K562 (cell line): Measurements from ENCODE around the gene CUX1. TPM values are rescaled to one million over a fixed set of nuclear protein-coding genes. Genes with fewer than 3 reads are reported as not detected.

Experiments
- ATAC-seq: fragments of 200-7000 bp; cut with Tn5 transposase; 3 replicates; pipeline ENCODE4 v1.9.1; 2020; ENCODE audit warnings: moderate library complexity
- BruUV-seq: library from RNA; stranded (reverse); fragments of 400-500 nt; replicated peaks from 2 replicates; lab custom pipeline; 2021; lab: Mats Ljungman, UMichigan
- CTCF ChIA-PET: fragments of 300-600 bp; formaldehyde crosslinking; extraction: SDS; loops from one replicate; lab custom pipeline; 2021; ENCODE audit warnings: low intra/inter-chr PET ratio; lab: Yijun Ruan, JAX
- POLR2A ChIA-PET: fragments of 300-600, 350-650 bp; sonication (Branson Sonifier 250); formaldehyde crosslinking; extraction: SDS; loops from one replicate; lab custom pipeline; 2021; ENCODE audit warnings: antibody characterized with exemption, inconsistent platforms; lab: Yijun Ruan, JAX
- DNase-seq, 4 experiments: peaks; one replicate each; pipeline versions ENCODE4 v3.0.0 to v3.0.0-alpha.2; 2011 to 2018; ENCODE audit warnings: low spot score in 3 of 4, mixed read lengths in 3 of 4; ENCODE audit errors: extremely low read depth in 1 of 4
- FAIRE-seq: peaks from 2 replicates; lab custom pipeline; 2011; peaks lifted over from hg19 to GRCh38; lab: Jason Lieb, UNC
- H2AFZ ChIP-seq: 2 replicates; pipeline ENCODE4 v1.6.0; 2011; ENCODE audit warnings: low read depth, low read length, control low read depth, inconsistent platforms
- H3K27ac ChIP-seq: fragments of 200-600 bp; 3 replicates; pipeline ENCODE4 v1.8.0; 2011; ENCODE audit warnings: low read depth, mild to moderate bottlenecking, control low read depth, inconsistent platforms, low read length, moderate library complexity, mixed read lengths; ENCODE audit errors: extremely low read depth
- H3K27me3 ChIP-seq, 2 experiments: fragments of 300-600 bp in 1 of 2; 2 replicates in 1 of 2; 3 replicates in 1 of 2; pipeline versions ENCODE4 v1.6.0 to v1.8.0; 2011; ENCODE audit warnings: inconsistent platforms in 2 of 2, low read length in 2 of 2, mild to moderate bottlenecking in 1 of 2, mixed read lengths in 1 of 2, moderate library complexity in 1 of 2; ENCODE audit not compliant: control insufficient read depth in 2 of 2, insufficient read depth in 2 of 2
- H3K36me3 ChIP-seq: fragments of 300-600 bp; 3 replicates; pipeline ENCODE4 v1.8.0; 2011; ENCODE audit warnings: mild to moderate bottlenecking, low read length, inconsistent platforms; ENCODE audit not compliant: control insufficient read depth, insufficient read depth
- H3K4me1 ChIP-seq, 2 experiments: fragments of 200-600 bp in 1 of 2; replicated peaks in 1 of 2; 2 replicates in 1 of 2; 3 replicates in 1 of 2; pipeline versions ENCODE4 v1.5.1 to v1.8.0; 2011; ENCODE audit warnings: inconsistent platforms in 2 of 2, low read length in 2 of 2, mild to moderate bottlenecking in 1 of 2, mixed read lengths in 1 of 2, moderate library complexity in 1 of 2; ENCODE audit not compliant: control insufficient read depth in 2 of 2, insufficient read depth in 2 of 2
- H3K4me2 ChIP-seq: 2 replicates; pipeline ENCODE4 v1.6.1; 2011; ENCODE audit warnings: low read length, control low read depth, inconsistent platforms, mixed read lengths; ENCODE audit not compliant: insufficient read depth
- H3K4me3 ChIP-seq: fragments of 200-600 bp; sonication (generic), shearing (Covaris generic); 2 replicates; pipeline ENCODE4 v1.5.1; 2016; ENCODE audit warnings: control low read depth, inconsistent platforms
- H3K79me2 ChIP-seq: fragments of 200-600 bp; 3 replicates; pipeline ENCODE4 v1.8.0; 2011; ENCODE audit warnings: low read length, inconsistent platforms; ENCODE audit not compliant: control insufficient read depth, insufficient read depth
- H3K9ac ChIP-seq, 2 experiments: 2 replicates each; pipeline versions ENCODE4 v1.6.0 to v1.6.1; 2011; ENCODE audit warnings: low read depth in 2 of 2, low read length in 2 of 2, control low read depth in 1 of 2, inconsistent platforms in 1 of 2, mild to moderate bottlenecking in 1 of 2, mixed read lengths in 1 of 2; ENCODE audit not compliant: insufficient read depth in 1 of 2
- H3K9me1 ChIP-seq: one replicate; pipeline ENCODE4 v1.6.0; 2011; ENCODE audit warnings: inconsistent platforms, mild to moderate bottlenecking, low read length, moderate library complexity; ENCODE audit not compliant: control insufficient read depth, insufficient read depth
- H3K9me3 ChIP-seq: replicated peaks from 2 replicates; pipeline ENCODE4 v1.5.1; 2011; ENCODE audit warnings: low read depth, low read length, inconsistent platforms; ENCODE audit not compliant: control insufficient read depth, insufficient read depth
- H4K20me1 ChIP-seq: replicated peaks from 2 replicates; pipeline ENCODE4 v1.6.1; 2011; ENCODE audit warnings: low read length, inconsistent platforms, mixed read lengths; ENCODE audit not compliant: control insufficient read depth, insufficient read depth
- BRD9 ChIP-seq: fragments of 450-650 bp; IDR thresholded peaks from 2 replicates; pipeline ENCODE4 v1.6.1; 2018; ENCODE audit warnings: low read depth; ENCODE audit not compliant: partially characterized antibody
- ETS2 ChIP-seq: IDR thresholded peaks from 2 replicates; pipeline ENCODE4 v1.6.1; 2016; ENCODE audit warnings: borderline replicate concordance, missing genetic modification characterization, mild to moderate bottlenecking, moderate library complexity, missing compliant biosample characterization; ENCODE audit not compliant: poor library complexity, severe bottlenecking
- HNRNPH1 ChIP-seq: fragments of 200-400 bp; formaldehyde crosslinking; optimal IDR thresholded peaks from 2 replicates; pipeline ENCODE3; 2017; ENCODE audit warnings: low read depth, mild to moderate bottlenecking, low read length, moderate library complexity
- NCOA4 ChIP-seq: fragments of 450-650 bp; IDR thresholded peaks from 2 replicates; pipeline ENCODE4 v1.6.1; 2018; ENCODE audit warnings: mild to moderate bottlenecking; ENCODE audit not compliant: partially characterized antibody
- NR2F6 ChIP-seq: fragments of 450-650 bp; formaldehyde crosslinking; IDR thresholded peaks from 2 replicates; pipeline ENCODE4 v1.4.0; 2020; ENCODE audit warnings: mild to moderate bottlenecking
- SAFB ChIP-seq: fragments of 200-400 bp; formaldehyde crosslinking; IDR thresholded peaks from 2 replicates; pipeline ENCODE4 v1.6.1; 2017; ENCODE audit warnings: low read depth, low read length, borderline replicate concordance
- TAF1 ChIP-seq: IDR thresholded peaks from 2 replicates; pipeline ENCODE4 v1.6.1; 2011; ENCODE audit warnings: mild to moderate bottlenecking, low read length, moderate library complexity; ENCODE audit not compliant: insufficient read depth, control insufficient read depth, severe bottlenecking; ENCODE audit errors: extremely low read depth
- TEAD2 ChIP-seq: fragments of 450-650 bp; IDR thresholded peaks from 2 replicates; pipeline ENCODE4 v1.6.1; 2016; ENCODE audit warnings: missing genetic modification characterization, control low read depth, missing compliant biosample characterization
- WHSC1 ChIP-seq: IDR thresholded peaks from one replicate; pipeline ENCODE4 v1.6.1; 2012; ENCODE audit warnings: low read length, control low read depth, inconsistent platforms
- ZNF175 ChIP-seq: fragments of 200-800 bp; sonication (Bioruptor generic); IDR thresholded peaks from 2 replicates; pipeline ENCODE4 v1.6.1; 2016; ENCODE audit warnings: low read depth, mild to moderate bottlenecking, missing genetic modification characterization, missing compliant biosample characterization
- ZNF212 ChIP-seq: fragments of 450-650 bp; formaldehyde crosslinking; IDR thresholded peaks from 2 replicates; pipeline ENCODE4 v1.4.0; 2020; ENCODE audit warnings: mild to moderate bottlenecking
- WGBS: fragments of 100-300 bp; shearing (Covaris generic); methylation state at CpG from one replicate; pipeline ENCODE4 v1.1.6; 2016; ENCODE audit warnings: low coverage, mixed read lengths; ENCODE audit not compliant: insufficient coverage; ENCODE audit errors: missing lambda C conversion rate; 5-methylcytosine and 5-hydroxymethylcytosine counted together
- in situ Hi-C: fragments of 300-500 bp; cut with MboI; formaldehyde crosslinking; loops from 4 replicates; pipeline ENCODE4 v1.15.0; 2018; ENCODE audit warnings: inconsistent platforms, mixed read lengths
- intact Hi-C: fragments of 100-400 bp; cut with micrococcal nuclease; formaldehyde crosslinking; loops from 2 replicates; pipeline ENCODE4 v1.14.2; 2022
- polyA plus RNA-seq, 8 experiments: library from polyadenylated mRNA; depleted of rRNA in 4 of 8; stranded (reverse) in 5 of 8; unstranded in 3 of 8; fragments of >200 nt; fragmentation: Nextera tagmentation in 2 of 8; fragmentation: Illumina TruSeq in 1 of 8; extraction: Ambion mirVana in 2 of 8; extraction: Trizol in 1 of 8; gene quantifications; 2 replicates each; pipeline versions ENCODE4 v1.2.1 to v1.2.3, GENCODE V29; 2011 to 2014; ENCODE audit warnings: inconsistent platforms in 1 of 8, missing spikeins in 1 of 8
- total RNA-seq, 7 experiments: library from RNA; depleted of rRNA in 6 of 7; stranded (reverse); fragments of >200 nt in 6 of 7; fragmentation: Illumina TruSeq in 2 of 7; extraction: Trizol in 2 of 7; gene quantifications; 2 replicates each; pipeline versions ENCODE4 v1.2.1 to v1.2.3, GENCODE V29; 2011 to 2021; ENCODE audit warnings: low replicate concordance in 1 of 7
- TF ChIP-seq, protein P1 (sequence below): fragments of 200-800 bp; sonication (Bioruptor generic); IDR thresholded peaks from 2 replicates; pipeline ENCODE4 v1.6.1; 2017; ENCODE audit warnings: missing genetic modification characterization, missing compliant biosample characterization

The CUX1 gene
- total and polyA plus RNA-seq, 9 of the 15 experiments (the other 6 are each of a cell fraction or from before 2014, with no cell fraction given): 3.6 to 55.3 (median 25.2) TPM

DNA sequence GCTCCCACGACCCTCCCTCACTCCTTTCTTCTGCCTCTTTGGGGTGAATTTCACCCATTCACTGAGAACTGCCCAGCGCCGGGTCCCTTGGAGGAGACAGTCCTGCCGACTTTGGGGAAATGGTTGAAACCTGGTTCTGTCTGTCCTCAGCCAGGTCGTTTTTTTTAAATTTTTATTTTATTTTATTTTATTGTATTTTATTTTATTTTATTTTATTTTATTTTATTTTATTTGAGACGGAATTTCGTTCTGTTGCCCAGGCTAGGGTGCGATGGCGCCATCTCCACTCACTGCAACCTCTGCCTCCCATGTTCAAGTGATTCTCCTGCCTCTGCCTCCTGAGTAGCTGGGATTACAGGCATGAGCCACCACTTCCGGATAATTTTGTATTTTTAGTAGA, 363.3 kb downstream of the CUX1 start:
- no peak overlapping the region for H3K9ac ChIP-seq
- no peak overlapping the region for H3K27ac ChIP-seq
- H3K9me1 ChIP-seq: no peaks in the 10 kb centered on the region
- no peak overlapping the region for H2AFZ ChIP-seq
- FAIRE-seq: no peak
- H3K4me1 ChIP-seq: no peaks in the 10 kb centered on the region
- POLR2A ChIA-PET: no interaction called here
- no peaks in the 10 kb centered on the region for H4K20me1 ChIP-seq
- TF ChIP-seq NCOA4: no peak
- no peak for TF ChIP-seq BRD9
- no peak for TF ChIP-seq ETS2 (tag)
- TF ChIP-seq TEAD2 (tag): no peak
- no peak for TF ChIP-seq NR2F6 (CRISPR knock-in tag)
- no peak for TF ChIP-seq TAF1
- no peak for TF ChIP-seq HNRNPH1
- no peak for TF ChIP-seq WHSC1
- TF ChIP-seq, protein P1, sequence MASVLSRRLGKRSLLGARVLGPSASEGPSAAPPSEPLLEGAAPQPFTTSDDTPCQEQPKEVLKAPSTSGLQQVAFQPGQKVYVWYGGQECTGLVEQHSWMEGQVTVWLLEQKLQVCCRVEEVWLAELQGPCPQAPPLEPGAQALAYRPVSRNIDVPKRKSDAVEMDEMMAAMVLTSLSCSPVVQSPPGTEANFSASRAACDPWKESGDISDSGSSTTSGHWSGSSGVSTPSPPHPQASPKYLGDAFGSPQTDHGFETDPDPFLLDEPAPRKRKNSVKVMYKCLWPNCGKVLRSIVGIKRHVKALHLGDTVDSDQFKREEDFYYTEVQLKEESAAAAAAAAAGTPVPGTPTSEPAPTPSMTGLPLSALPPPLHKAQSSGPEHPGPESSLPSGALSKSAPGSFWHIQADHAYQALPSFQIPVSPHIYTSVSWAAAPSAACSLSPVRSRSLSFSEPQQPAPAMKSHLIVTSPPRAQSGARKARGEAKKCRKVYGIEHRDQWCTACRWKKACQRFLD: no peak
- no peak for TF ChIP-seq ZNF175 (CRISPR knock-in tag)
- no peak for TF ChIP-seq SAFB
- TF ChIP-seq ZNF212 (CRISPR knock-in tag): no peak
- DNase-seq: no peak
- no peaks in the 10 kb centered on the region for H3K79me2 ChIP-seq
- no TSS peak for BruUV-seq
- intact Hi-C loops (no loop called here), in situ Hi-C loops (no loop called here)
- no peaks in the 10 kb centered on the region for H3K27me3 ChIP-seq
- CTCF ChIA-PET: no interaction called here
- H3K9me3 ChIP-seq: no peaks in the 10 kb centered on the region
- H3K4me3 ChIP-seq: no peak overlapping the region
- ATAC-seq: no peak
- 82% methylated on average over 10 of the region's 10 CpGs for WGBS
- peaks cover 47% of the 10 kb centered on the region; the same call in 2 of the 3 replicates for H3K36me3 ChIP-seq
- no peak overlapping the region for H3K4me2 ChIP-seq
